GM21381 (cell line): ENCODE measurements around the gene PEPD.

Experiments used
- ATAC-seq: cut with Tn5 transposase; IDR thresholded peaks from one replicate; pipeline ENCODE4 v1.9.1; 2021; ENCODE audit warnings: mild to moderate bottlenecking, moderate library complexity; ENCODE audit not compliant: unreplicated experiment

Gene PEPD

DNA sequence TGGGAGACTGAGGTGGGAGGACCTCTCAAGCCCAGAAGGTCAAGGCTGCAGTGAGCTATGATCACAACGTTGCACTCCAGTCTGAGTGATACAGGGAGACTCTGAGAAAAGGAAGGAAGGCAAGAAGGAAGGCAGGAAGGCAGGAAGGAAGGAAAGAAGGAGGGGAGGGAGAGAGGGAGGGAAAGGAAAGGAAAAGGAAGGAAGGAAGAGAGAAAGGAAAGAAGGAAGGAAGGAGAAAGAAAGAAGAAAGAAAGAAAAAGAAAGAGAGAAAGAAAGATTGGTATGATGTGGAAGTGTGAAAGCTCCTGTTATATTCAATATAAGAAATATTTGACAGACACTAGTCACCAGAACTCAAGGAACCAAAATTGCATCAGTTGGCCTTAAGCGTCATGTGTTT lies 180.6 kb downstream of the PEPD start:
- ATAC-seq, result no peak

- ATAC-seq, result no peak
These were observed 182.3 kb downstream of the PEPD start for GRCh38 chr19:33339016-33339984.
